CD4-positive, CD25-positive, alpha-beta regulatory T cell (primary cell): ENCODE measurements around the gene ITLN2. TPM values are rescaled to one million over a fixed set of nuclear protein-coding genes. Genes with fewer than 3 reads are reported as not detected.
"Not testable (repeated sequence)": the region's sequence is repeated elsewhere in the genome, so short reads cannot be mapped to it uniquely, and the experiment has no call there.

Experiments
- ATAC-seq, 2 donors: fragments of 150-1000 bp; cut with Tn5 transposase; one replicate each; pipeline ENCODE4 v1.10.0; 2021; ENCODE audit warnings: low read depth in 2 of 2, moderate number of reproducible peaks in 2 of 2, moderate library complexity in 1 of 2
- DNase-seq, 3 donors: peaks; one replicate each; pipeline versions ENCODE4 v3.0.0 to v3.0.0-alpha.2; 2012 to 2022; ENCODE audit warnings: mixed read lengths in 1 of 3
- H3K27ac ChIP-seq: one replicate; pipeline ENCODE4 v1.7.0; 2013; ENCODE audit warnings: mild to moderate bottlenecking, low read length; ENCODE audit not compliant: insufficient read depth, poor library complexity, severe bottlenecking
- H3K27me3 ChIP-seq: one replicate; pipeline ENCODE4 v1.7.0; 2013; ENCODE audit warnings: low read length; ENCODE audit not compliant: control insufficient read depth, insufficient read depth
- H3K36me3 ChIP-seq: one replicate; pipeline ENCODE4 v1.7.0; 2013; ENCODE audit warnings: mild to moderate bottlenecking, low read length, moderate library complexity; ENCODE audit not compliant: control insufficient read depth, insufficient read depth
- H3K4me1 ChIP-seq: 2 replicates; pipeline ENCODE4 v1.7.0; 2013; ENCODE audit warnings: mild to moderate bottlenecking, low read length; ENCODE audit not compliant: insufficient read depth, control insufficient read depth, poor library complexity, severe bottlenecking
- H3K4me3 ChIP-seq: one replicate; pipeline ENCODE4 v1.7.0; 2013; ENCODE audit warnings: low read depth, mild to moderate bottlenecking, low read length, moderate library complexity
- H3K9me3 ChIP-seq, 2 experiments: 1 replicate in 1 of 2; 2 replicates in 1 of 2; pipeline ENCODE4 v1.7.0; 2013; ENCODE audit warnings: low read length in 2 of 2, mild to moderate bottlenecking in 1 of 2, moderate library complexity in 1 of 2; ENCODE audit not compliant: control insufficient read depth in 2 of 2
- H3K27ac Mint-ChIP-seq, 3 donors: one replicate each; pipeline ENCODE4 v1.8.0; 2020 to 2022; ENCODE audit warnings: mild to moderate bottlenecking in 3 of 3, mixed read lengths in 3 of 3, moderate library complexity in 2 of 3
- H3K27me3 Mint-ChIP-seq: one replicate; pipeline ENCODE4 v1.8.0; 2022; ENCODE audit warnings: mild to moderate bottlenecking, mixed read lengths
- H3K36me3 Mint-ChIP-seq: one replicate; pipeline ENCODE4 v1.8.0; 2020; ENCODE audit warnings: mixed read lengths
- H3K4me1 Mint-ChIP-seq, 4 donors: one replicate each; pipeline ENCODE4 v1.8.0; 2020 to 2022; ENCODE audit warnings: mixed read lengths in 4 of 4, mild to moderate bottlenecking in 1 of 4
- H3K4me3 Mint-ChIP-seq, 4 donors: one replicate each; pipeline ENCODE4 v1.8.0; 2020 to 2022; ENCODE audit warnings: mild to moderate bottlenecking in 4 of 4, mixed read lengths in 4 of 4, moderate library complexity in 3 of 4
- H3K9me3 Mint-ChIP-seq, 7 donors: one replicate each; pipeline ENCODE4 v1.8.0; 2020 to 2022; ENCODE audit warnings: mixed read lengths in 7 of 7, mild to moderate bottlenecking in 3 of 7, moderate library complexity in 2 of 7
- polyA plus RNA-seq, 4 donors: library from polyadenylated mRNA; unstranded; fragments of 300-500 nt; fragmentation: Illumina TruSeq; gene quantifications; one replicate each; pipeline ENCODE4 v1.2.3, GENCODE V29; 2021
- total RNA-seq: library from RNA; stranded (reverse); gene quantifications from one replicate; pipeline ENCODE4 v1.2.3, GENCODE V29; 2022

Gene ITLN2
- total and polyA plus RNA-seq, 5 donors from 2014 or later: not detected

GRCh38 chr1:160913229-160913628 is 41.4 kb downstream of the ITLN2 start:
- H3K4me3 ChIP-seq, H3K4me1 Mint-ChIP-seq, H3K27ac Mint-ChIP-seq, ATAC-seq, H3K9me3 Mint-ChIP-seq, H3K4me1 ChIP-seq, H3K9me3 ChIP-seq, H3K36me3 ChIP-seq, H3K36me3 Mint-ChIP-seq, H3K4me3 Mint-ChIP-seq, H3K27ac ChIP-seq, DNase-seq, H3K27me3 ChIP-seq, H3K27me3 Mint-ChIP-seq: not testable (repeated sequence)

- Histone ChIP-seq H3K36me3 (no peaks in the 10 kb centered on the region), H3K4me1 (no peaks in the 10 kb centered on the region), H3K9me3 (no peaks in the 10 kb centered on the region), H3K27ac (no peak overlapping the region), H3K27me3 (peaks cover 1% of the 10 kb centered on the region), H3K4me3 (no peak overlapping the region)
- H3K36me3 Mint-ChIP-seq: no peaks in the 10 kb centered on the region
- H3K9me3 Mint-ChIP-seq: no peaks in the 10 kb centered on the region
- ATAC-seq: no peak
- DNase-seq: no peak
- no peak overlapping the region for H3K27ac Mint-ChIP-seq
- peaks cover 1% of the 10 kb centered on the region for H3K27me3 Mint-ChIP-seq
- H3K4me1 Mint-ChIP-seq: peaks cover 0 to 2% (median 0%) of the 10 kb centered on the region in 4 donors
- H3K4me3 Mint-ChIP-seq: no peak overlapping the region
Observed at GRCh38 chr1:160911925-160912324, 42.7 kb downstream of the ITLN2 start.

GRCh38 chr1:160911441-160911840 is 43.2 kb downstream of the ITLN2 start:
- Mint-ChIP-seq H3K4me3 (no peak overlapping the region), H3K4me1 (peaks cover 0 to 2% (median 0%) of the 10 kb centered on the region in 4 donors), H3K27ac (no peak overlapping the region), H3K27me3 (no peaks in the 10 kb centered on the region), H3K9me3 (no peaks in the 10 kb centered on the region), H3K36me3 (no peaks in the 10 kb centered on the region)
- H3K36me3 ChIP-seq: no peaks in the 10 kb centered on the region
- ATAC-seq (no peak), DNase-seq (no peak)
- H3K27me3 ChIP-seq: no peaks in the 10 kb centered on the region
- H3K4me1 ChIP-seq: no peaks in the 10 kb centered on the region
- H3K4me3 ChIP-seq: no peak overlapping the region
- H3K9me3 ChIP-seq: no peaks in the 10 kb centered on the region
- no peak overlapping the region for H3K27ac ChIP-seq

GRCh38 chr1:160910170-160910750 is 44.3 kb downstream of the ITLN2 start:
- Mint-ChIP-seq H3K9me3 (no peaks in the 10 kb centered on the region), H3K27ac (no peak overlapping the region), H3K4me3 (no peak overlapping the region), H3K27me3 (no peaks in the 10 kb centered on the region), H3K4me1 (peaks cover 0 to 2% (median 0%) of the 10 kb centered on the region in 4 donors), H3K36me3 (no peaks in the 10 kb centered on the region)
- no peaks in the 10 kb centered on the region for H3K27me3 ChIP-seq
- H3K36me3 ChIP-seq: no peaks in the 10 kb centered on the region
- DNase-seq (no peak), ATAC-seq (no peak)
- H3K4me1 ChIP-seq: no peaks in the 10 kb centered on the region
- no peak overlapping the region for H3K4me3 ChIP-seq
- no peak overlapping the region for H3K27ac ChIP-seq
- H3K9me3 ChIP-seq: no peaks in the 10 kb centered on the region

GRCh38 chr1:160907976-160908375 is 46.6 kb downstream of the ITLN2 start:
- peak overlapping the region in 1 of 3 donors; percentile 5 for H3K27ac Mint-ChIP-seq

GRCh38 chr1:160905617-160905989 is 49.0 kb downstream of the ITLN2 start:
- DNase-seq (no peak), ATAC-seq (no peak)
- no peaks in the 10 kb centered on the region for H3K4me1 Mint-ChIP-seq
- no peak overlapping the region for H3K4me3 Mint-ChIP-seq
- no peaks in the 10 kb centered on the region for H3K9me3 ChIP-seq
- peaks cover 2% of the 10 kb centered on the region for H3K27me3 ChIP-seq
- H3K4me1 ChIP-seq: no peaks in the 10 kb centered on the region
- H3K27me3 Mint-ChIP-seq: peaks cover 23% of the 10 kb centered on the region
- H3K4me3 ChIP-seq: no peak overlapping the region
- H3K27ac Mint-ChIP-seq: no peak overlapping the region
- H3K36me3 ChIP-seq: no peaks in the 10 kb centered on the region
- H3K27ac ChIP-seq: no peak overlapping the region
- no peaks in the 10 kb centered on the region for H3K36me3 Mint-ChIP-seq
- H3K9me3 Mint-ChIP-seq: no peaks in the 10 kb centered on the region

More at GRCh38 chr1:160907976-160908375, 46.6 kb downstream of the ITLN2 start:
- H3K27me3 ChIP-seq: peaks cover 2% of the 10 kb centered on the region
- no peaks in the 10 kb centered on the region for H3K4me1 ChIP-seq
- no peaks in the 10 kb centered on the region for H3K9me3 ChIP-seq
- H3K4me3 Mint-ChIP-seq: no peak overlapping the region
- H3K36me3 Mint-ChIP-seq: no peaks in the 10 kb centered on the region
- H3K36me3 ChIP-seq: no peaks in the 10 kb centered on the region
- no peak overlapping the region for H3K27ac ChIP-seq
- peaks cover 9% of the 10 kb centered on the region for H3K27me3 Mint-ChIP-seq
- ATAC-seq (no peak), DNase-seq (no peak)
- no peak overlapping the region for H3K4me3 ChIP-seq
- no peaks in the 10 kb centered on the region for H3K9me3 Mint-ChIP-seq
- peaks cover 0 to 2% (median 0%) of the 10 kb centered on the region in 4 donors for H3K4me1 Mint-ChIP-seq

GRCh38 chr1:160904783-160905616 is 49.6 kb downstream of the ITLN2 start:
- H3K4me3 ChIP-seq: no peak overlapping the region
- no peak overlapping the region for H3K27ac ChIP-seq
- H3K27me3 ChIP-seq: peaks cover 2% of the 10 kb centered on the region
- H3K4me3 Mint-ChIP-seq: no peak overlapping the region
- no peaks in the 10 kb centered on the region for H3K9me3 ChIP-seq
- no peaks in the 10 kb centered on the region for H3K36me3 Mint-ChIP-seq
- no peak for ATAC-seq
- H3K36me3 ChIP-seq: no peaks in the 10 kb centered on the region
- H3K4me1 Mint-ChIP-seq: no peaks in the 10 kb centered on the region
- H3K27me3 Mint-ChIP-seq: peaks cover 27% of the 10 kb centered on the region
- no peaks in the 10 kb centered on the region for H3K4me1 ChIP-seq
- peaks cover 0 to 1% (median 0%) of the 10 kb centered on the region in 7 donors for H3K9me3 Mint-ChIP-seq
- DNase-seq: no peak
- no peak overlapping the region for H3K27ac Mint-ChIP-seq

- H3K36me3 ChIP-seq, ATAC-seq, H3K4me1 ChIP-seq, H3K36me3 Mint-ChIP-seq, DNase-seq, H3K27ac ChIP-seq, H3K27me3 ChIP-seq, H3K4me1 Mint-ChIP-seq, H3K4me3 ChIP-seq, H3K9me3 ChIP-seq, H3K4me3 Mint-ChIP-seq, H3K27ac Mint-ChIP-seq, H3K9me3 Mint-ChIP-seq: not testable (repeated sequence)
- H3K27me3 Mint-ChIP-seq: peaks cover 38% of the 10 kb centered on the region
Observed at GRCh38 chr1:160902251-160902650, 52.4 kb downstream of the ITLN2 start.
